Activated CD8-positive, alpha-beta T cell treated with anti-CD3 and anti-CD28 coated beads for 36 hours (primary cell): ENCODE data around the gene VSTM2B. TPM values are rescaled to one million over a fixed set of nuclear protein-coding genes. Genes with fewer than 3 reads are reported as not detected.

ENCODE experiments used
- ATAC-seq: fragments of 200-7000 bp; cut with Tn5 transposase; one replicate; pipeline ENCODE4 v1.10.0; 2021; ENCODE audit warnings: mild to moderate bottlenecking, moderate library complexity
- CTCF ChIA-PET: fragments of 350-600 bp; sonication (Branson Sonifier 250); formaldehyde crosslinking; loops from one replicate; lab custom pipeline; 2021; ENCODE audit warnings: antibody characterized with exemption; lab: Charles Lee
- POLR2A ChIA-PET: fragments of 350-600 bp; sonication (Branson Sonifier 250); formaldehyde crosslinking; loops from one replicate; lab custom pipeline; 2021; ENCODE audit warnings: antibody characterized with exemption; lab: Charles Lee
- DNase-seq: peaks from one replicate; pipeline ENCODE4 v3.0.0-alpha.2; 2020
- H3K27ac Mint-ChIP-seq: one replicate; pipeline ENCODE4 v1.8.0; 2021; ENCODE audit warnings: mild to moderate bottlenecking, mixed read lengths
- H3K27me3 Mint-ChIP-seq: one replicate; pipeline ENCODE4 v1.8.0; 2021; ENCODE audit warnings: mixed read lengths
- H3K36me3 Mint-ChIP-seq: one replicate; pipeline ENCODE4 v1.8.0; 2021; ENCODE audit warnings: low read depth, mixed read lengths
- H3K4me1 Mint-ChIP-seq: one replicate; pipeline ENCODE4 v1.8.0; 2021; ENCODE audit warnings: low read depth, mixed read lengths
- H3K4me3 Mint-ChIP-seq: one replicate; pipeline ENCODE4 v1.8.0; 2021; ENCODE audit warnings: mild to moderate bottlenecking, moderate library complexity, mixed read lengths
- H3K9me3 Mint-ChIP-seq: one replicate; pipeline ENCODE4 v1.8.0; 2021; ENCODE audit warnings: mixed read lengths
- intact Hi-C: fragments of 100-400 bp; cut with micrococcal nuclease; formaldehyde crosslinking; loops from one replicate; pipeline ENCODE4 v1.10.0; 2022
- total RNA-seq, 2 experiments: library from RNA; stranded (reverse); gene quantifications; one replicate each; pipeline ENCODE4 v1.2.3, GENCODE V29; 2021
- TF ChIP-seq, protein P1 (sequence below): fragments of 200-600 bp; IDR thresholded peaks from one replicate; pipeline ENCODE4 v1.8.0; 2022; ENCODE audit warnings: antibody characterized with exemption, mild to moderate bottlenecking

The VSTM2B gene
- total RNA-seq, 2 experiments from 2014 or later, result not detected

DNA sequence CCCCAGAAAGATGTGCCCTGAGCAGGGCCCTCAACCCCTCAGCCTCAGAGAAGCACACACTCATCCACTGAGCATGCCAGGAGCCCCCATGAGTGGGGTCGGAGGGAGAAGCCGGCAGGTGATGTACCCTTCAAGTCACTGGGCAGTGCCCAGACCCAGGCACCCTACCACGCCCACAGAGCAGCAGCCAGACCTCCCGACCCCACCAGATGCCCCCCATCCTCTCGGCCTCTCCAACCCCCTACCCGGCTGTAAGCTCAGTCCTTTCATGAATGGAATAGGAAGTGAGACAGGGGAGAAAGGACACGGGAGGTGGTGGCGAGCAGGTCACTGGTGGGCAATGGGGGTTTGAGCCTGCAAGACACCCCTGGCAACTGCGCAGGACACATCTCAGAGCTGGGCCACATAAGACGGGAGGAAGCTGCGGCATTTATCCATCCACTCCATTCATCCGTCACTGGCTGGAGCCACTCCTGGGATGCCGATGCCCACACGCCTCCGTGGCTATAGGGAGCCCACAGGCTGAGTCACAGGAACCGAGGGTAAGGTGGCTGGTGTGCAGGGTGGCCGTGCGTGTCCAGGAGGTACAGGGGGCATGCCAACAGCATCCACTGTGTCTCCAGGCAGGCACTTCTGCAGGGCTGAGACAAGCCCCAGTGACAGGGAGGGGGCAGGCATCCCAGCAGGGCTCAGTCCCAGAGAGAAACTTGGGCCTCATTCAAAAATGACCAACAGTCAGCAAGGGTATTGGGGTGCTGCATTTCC, 23.8 kb upstream of the VSTM2B start:
- ATAC-seq, result no peak
- H3K4me3 Mint-ChIP-seq, result no peak overlapping the region
- ChIA-PET CTCF (no interaction called here), POLR2A (no interaction called here)
- intact Hi-C loops, result no loop called here
- TF ChIP-seq, protein P1, sequence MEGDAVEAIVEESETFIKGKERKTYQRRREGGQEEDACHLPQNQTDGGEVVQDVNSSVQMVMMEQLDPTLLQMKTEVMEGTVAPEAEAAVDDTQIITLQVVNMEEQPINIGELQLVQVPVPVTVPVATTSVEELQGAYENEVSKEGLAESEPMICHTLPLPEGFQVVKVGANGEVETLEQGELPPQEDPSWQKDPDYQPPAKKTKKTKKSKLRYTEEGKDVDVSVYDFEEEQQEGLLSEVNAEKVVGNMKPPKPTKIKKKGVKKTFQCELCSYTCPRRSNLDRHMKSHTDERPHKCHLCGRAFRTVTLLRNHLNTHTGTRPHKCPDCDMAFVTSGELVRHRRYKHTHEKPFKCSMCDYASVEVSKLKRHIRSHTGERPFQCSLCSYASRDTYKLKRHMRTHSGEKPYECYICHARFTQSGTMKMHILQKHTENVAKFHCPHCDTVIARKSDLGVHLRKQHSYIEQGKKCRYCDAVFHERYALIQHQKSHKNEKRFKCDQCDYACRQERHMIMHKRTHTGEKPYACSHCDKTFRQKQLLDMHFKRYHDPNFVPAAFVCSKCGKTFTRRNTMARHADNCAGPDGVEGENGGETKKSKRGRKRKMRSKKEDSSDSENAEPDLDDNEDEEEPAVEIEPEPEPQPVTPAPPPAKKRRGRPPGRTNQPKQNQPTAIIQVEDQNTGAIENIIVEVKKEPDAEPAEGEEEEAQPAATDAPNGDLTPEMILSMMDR, result no peak
- DNase-seq, result no peak
- H3K27ac Mint-ChIP-seq, result no peak overlapping the region
- H3K36me3 Mint-ChIP-seq, result no peaks in the 10 kb centered on the region
- no peaks in the 10 kb centered on the region for H3K9me3 Mint-ChIP-seq
- H3K27me3 Mint-ChIP-seq, result no peaks in the 10 kb centered on the region
- no peaks in the 10 kb centered on the region for H3K4me1 Mint-ChIP-seq

DNA sequence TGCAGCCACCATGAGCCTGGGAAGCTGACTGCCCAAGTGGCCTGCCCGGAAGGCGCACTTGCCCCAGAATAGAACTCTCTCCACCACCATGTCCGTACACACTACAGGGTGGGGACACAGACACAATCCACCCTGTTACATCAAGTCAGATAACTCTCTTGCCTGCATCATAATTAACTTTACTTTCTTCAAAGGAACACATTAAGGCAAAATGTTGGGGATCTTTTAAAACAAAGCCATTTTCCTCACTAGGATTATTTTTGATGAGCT, 23.3 kb upstream of the VSTM2B start:
- POLR2A ChIA-PET, result no interaction called here
- intact Hi-C loops, result no loop called here
- TF ChIP-seq, protein P1, result no peak
- DNase-seq (no peak), ATAC-seq (no peak)
- H3K4me3 Mint-ChIP-seq, result no peak overlapping the region
- no peaks in the 10 kb centered on the region for H3K36me3 Mint-ChIP-seq
- H3K4me1 Mint-ChIP-seq, result no peaks in the 10 kb centered on the region
- CTCF ChIA-PET, result interaction anchor here (2.0 kb wide), 1 partner anchor 26 kb away, joined by 5 read pairs; no protein-coding TSS in a partner anchor
- no peaks in the 10 kb centered on the region for H3K27me3 Mint-ChIP-seq
- no peaks in the 10 kb centered on the region for H3K9me3 Mint-ChIP-seq
- H3K27ac Mint-ChIP-seq, result no peak overlapping the region

DNA sequence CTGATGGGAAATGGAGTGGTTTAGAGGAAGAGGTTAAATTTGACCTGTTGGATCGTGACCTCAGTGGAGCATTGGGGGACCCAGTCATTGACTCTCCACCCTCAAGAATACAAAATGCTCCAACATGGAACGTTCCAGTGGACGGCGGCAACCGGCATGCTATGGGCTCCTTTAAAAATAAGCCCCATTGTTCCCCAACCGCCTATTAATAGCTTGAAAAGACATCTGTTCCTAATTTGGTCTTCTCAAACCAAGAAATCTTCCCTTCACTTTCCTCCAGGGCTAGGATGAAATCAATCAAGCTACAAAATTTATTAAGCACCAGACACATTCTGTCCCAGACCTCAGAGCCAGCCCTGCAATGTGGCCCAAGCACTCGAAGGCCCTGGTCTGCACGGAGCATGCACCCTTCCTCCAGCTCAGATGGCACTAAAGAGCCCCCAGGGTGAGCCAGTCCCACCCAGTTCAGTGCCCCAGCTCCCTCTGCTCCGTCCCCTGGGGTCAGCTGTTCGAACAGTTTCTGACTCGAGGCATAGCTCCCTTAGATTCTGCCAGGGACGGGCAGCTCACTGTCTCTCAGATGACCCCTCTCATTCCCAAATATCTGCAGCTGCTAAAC, 22.5 kb upstream of the VSTM2B start:
- no peaks in the 10 kb centered on the region for H3K9me3 Mint-ChIP-seq
- DNase-seq, result no peak
- H3K27me3 Mint-ChIP-seq, result peaks cover 5% of the 10 kb centered on the region
- no peaks in the 10 kb centered on the region for H3K36me3 Mint-ChIP-seq
- H3K4me1 Mint-ChIP-seq, result no peaks in the 10 kb centered on the region
- H3K27ac Mint-ChIP-seq, result no peak overlapping the region
- TF ChIP-seq, protein P1, result no peak
- intact Hi-C loops, result no loop called here
- POLR2A ChIA-PET, result interaction anchor here (1.2 kb wide), 1 partner anchor 24 kb away, joined by 3 read pairs; no protein-coding TSS in a partner anchor
- CTCF ChIA-PET, result interaction anchor here (1.6 to 2.0 kb wide), 2 partner anchors 24 to 25 kb away, joined by 5 read pairs; no protein-coding TSS in a partner anchor
- no peak for ATAC-seq
- no peak overlapping the region for H3K4me3 Mint-ChIP-seq

DNA sequence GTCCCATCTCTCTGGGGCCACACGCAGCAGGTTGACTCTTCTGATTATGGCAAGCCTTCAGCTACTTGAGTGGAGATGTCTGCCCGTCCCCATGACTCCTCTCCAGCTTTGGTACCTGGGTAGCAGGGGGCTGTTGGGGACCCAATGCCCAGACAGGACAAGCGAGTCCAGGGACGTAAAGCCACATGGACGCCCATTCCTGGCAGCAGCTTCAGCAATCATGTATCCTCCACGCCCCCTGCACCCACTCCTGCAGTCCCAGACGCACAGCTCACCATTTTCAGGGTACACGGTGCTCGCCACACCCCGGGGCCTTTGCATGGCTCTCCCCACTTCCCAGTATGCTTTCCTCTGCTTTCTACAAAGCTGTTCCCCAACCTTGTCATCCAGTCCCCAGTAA, 22.0 kb upstream of the VSTM2B start:
- DNase-seq (no peak), ATAC-seq (no peak)
- ChIA-PET POLR2A (interaction anchor here (1.2 kb wide), 1 partner anchor 25 kb away, joined by 3 read pairs; no protein-coding TSS in a partner anchor), CTCF (interaction anchor here (1.6 to 2.0 kb wide), 2 partner anchors 25 kb away, joined by 5 read pairs; no protein-coding TSS in a partner anchor)
- Mint-ChIP-seq H3K27me3 (peaks cover 6% of the 10 kb centered on the region), H3K4me1 (no peaks in the 10 kb centered on the region), H3K9me3 (no peaks in the 10 kb centered on the region), H3K4me3 (no peak overlapping the region), H3K27ac (no peak overlapping the region), H3K36me3 (no peaks in the 10 kb centered on the region)
- intact Hi-C loops, result no loop called here
- TF ChIP-seq, protein P1, result no peak

DNA sequence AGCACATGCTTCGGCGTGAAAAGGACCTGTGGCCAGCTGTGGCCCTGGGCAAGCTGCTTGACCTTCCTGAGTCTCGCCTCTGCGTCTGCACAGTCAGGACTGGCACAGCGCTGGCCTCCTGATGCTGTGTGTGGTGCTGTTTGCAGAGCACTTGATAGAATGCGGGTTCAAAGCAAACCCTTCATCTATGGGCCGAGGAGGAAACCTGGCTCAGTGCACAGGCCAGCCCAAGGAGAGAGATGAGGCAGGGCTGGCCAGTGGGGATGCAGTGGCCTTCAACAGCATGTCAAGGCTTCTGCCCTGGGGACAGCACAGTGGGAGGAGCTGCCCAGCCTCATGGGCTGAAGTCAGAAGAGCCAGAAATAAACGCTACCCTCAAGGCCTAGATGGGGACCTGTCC, 21.3 kb upstream of the VSTM2B start:
- Mint-ChIP-seq H3K27ac (no peak overlapping the region), H3K36me3 (no peaks in the 10 kb centered on the region), H3K9me3 (no peaks in the 10 kb centered on the region), H3K4me3 (no peak overlapping the region), H3K4me1 (no peaks in the 10 kb centered on the region), H3K27me3 (peaks cover 8% of the 10 kb centered on the region)
- POLR2A ChIA-PET, result interaction anchor here (0.6 kb wide), 1 partner anchor 191 kb away, joined by 5 read pairs; no protein-coding TSS in a partner anchor
- TF ChIP-seq, protein P1, result no peak
- CTCF ChIA-PET, result interaction anchor here (2.0 kb wide), 1 partner anchor 24 kb away, joined by 5 read pairs; no protein-coding TSS in a partner anchor
- intact Hi-C loops, result no loop called here
- DNase-seq (no peak), ATAC-seq (no peak)
